Naive thymus-derived CD8-positive, alpha-beta T cell (primary cell): ENCODE results near the gene CPNE2. TPM values are rescaled to one million over a fixed set of nuclear protein-coding genes. Genes with fewer than 3 reads are reported as not detected.

Experiments
- ATAC-seq, 2 donors: fragments of 150-1000 bp; cut with Tn5 transposase in 1 of 2; sonication (Bioruptor Pico), chemical (Tn5 transposase) in 1 of 2; 1 replicate in 1 of 2; 2 replicates in 1 of 2; pipeline ENCODE4 v1.10.0; 2021; ENCODE audit warnings: mild to moderate bottlenecking in 2 of 2, moderate library complexity in 2 of 2
- POLR2A ChIA-PET: fragments of 350-600 bp; sonication (Branson Sonifier 250); formaldehyde crosslinking; loops from one replicate; lab custom pipeline; 2021; ENCODE audit warnings: antibody characterized with exemption; lab: Charles Lee
- DNase-seq, 10 donors: peaks; one replicate each; pipeline versions ENCODE4 v3.0.0 to v3.0.0-alpha.2; 2020 to 2022
- H3K27ac Mint-ChIP-seq, 10 donors: one replicate each; pipeline ENCODE4 v1.8.0; 2020 to 2022; ENCODE audit warnings: mild to moderate bottlenecking in 10 of 10, mixed read lengths in 10 of 10, moderate library complexity in 4 of 10, inconsistent platforms in 1 of 10
- H3K27me3 Mint-ChIP-seq, 5 donors: one replicate each; pipeline ENCODE4 v1.8.0; 2021 to 2022; ENCODE audit warnings: mixed read lengths in 5 of 5
- H3K36me3 Mint-ChIP-seq, 3 donors: one replicate each; pipeline ENCODE4 v1.8.0; 2020 to 2022; ENCODE audit warnings: mixed read lengths in 3 of 3, mild to moderate bottlenecking in 2 of 3, inconsistent platforms in 1 of 3
- H3K4me1 Mint-ChIP-seq, 4 donors: one replicate each; pipeline ENCODE4 v1.8.0; 2021 to 2022; ENCODE audit warnings: mixed read lengths in 4 of 4
- H3K4me3 Mint-ChIP-seq, 10 donors: one replicate each; pipeline ENCODE4 v1.8.0; 2020 to 2022; ENCODE audit warnings: mild to moderate bottlenecking in 10 of 10, mixed read lengths in 10 of 10, moderate library complexity in 6 of 10, inconsistent platforms in 1 of 10
- H3K9me3 Mint-ChIP-seq, 9 donors: one replicate each; pipeline ENCODE4 v1.8.0; 2020 to 2022; ENCODE audit warnings: mixed read lengths in 9 of 9, mild to moderate bottlenecking in 3 of 9, inconsistent platforms in 1 of 9, moderate library complexity in 1 of 9
- polyA plus RNA-seq, 3 donors: library from polyadenylated mRNA; unstranded; fragments of 300-500 nt; fragmentation: Illumina TruSeq; gene quantifications; one replicate each; pipeline ENCODE4 v1.2.3, GENCODE V29; 2021
- total RNA-seq, 8 experiments: library from RNA in 2 of 8; stranded (reverse) in 2 of 8; gene quantifications; one replicate each; pipeline ENCODE4 v1.2.3 and lab custom pipeline; 2021 to 2026

Gene CPNE2
- total and polyA plus RNA-seq, 5 experiments from 2014 or later = 9.6 to 60.4 (median 26.8) TPM

GRCh38 chr16:57140931-57141668, 48.7 kb downstream of the CPNE2 start:
- Mint-ChIP-seq H3K27ac (peak overlapping the region in 9 of 10 donors; percentile 89 to 98 (median 96)), H3K36me3 (peaks cover 0 to 26% (median 0%) of the 10 kb centered on the region in 3 donors), H3K9me3 (no peaks in the 10 kb centered on the region), H3K4me1 (peaks cover 41 to 90% (median 60%) of the 10 kb centered on the region in 4 donors), H3K27me3 (no peaks in the 10 kb centered on the region), H3K4me3 (peak overlapping the region in 8 of 10 donors; percentile 67 to 90 (median 80))
- peak in 1 of 10 donors; percentile 34 for DNase-seq
- POLR2A ChIA-PET = interaction anchor here (1.3 to 4.5 kb wide), 6 partner anchors 8 to 48 kb away, joined by 5 to 30 read pairs (median 8); partner anchors contain the start of gene CPNE2
- no peak for ATAC-seq

GRCh38 chr16:57141822-57142631, 49.6 kb downstream of the CPNE2 start:
- peak; percentile 91 to 96 for ATAC-seq
- H3K4me1 Mint-ChIP-seq = peaks cover 38 to 86% (median 57%) of the 10 kb centered on the region in 4 donors
- DNase-seq = peak in 5 of 10 donors; percentile 43 to 63 (median 52)
- H3K27ac Mint-ChIP-seq = peak overlapping the region; percentile 89 to 98 (median 96)
- H3K9me3 Mint-ChIP-seq = no peaks in the 10 kb centered on the region
- H3K4me3 Mint-ChIP-seq = peak overlapping the region; percentile 37 to 90 (median 77)
- H3K36me3 Mint-ChIP-seq = peaks cover 0 to 22% (median 0%) of the 10 kb centered on the region in 3 donors
- no peaks in the 10 kb centered on the region for H3K27me3 Mint-ChIP-seq
- POLR2A ChIA-PET = interaction anchor here (0.6 to 4.5 kb wide), 10 partner anchors 9 to 60 kb away, joined by 3 to 30 read pairs (median 4); partner anchors contain the start of genes CPNE2, PSME3IP1 and RSPRY1

- Mint-ChIP-seq H3K27me3 (no peaks in the 10 kb centered on the region), H3K4me3 (peak overlapping the region in 1 of 10 donors; percentile 45), H3K9me3 (no peaks in the 10 kb centered on the region), H3K36me3 (peaks cover 0 to 20% (median 4%) of the 10 kb centered on the region in 3 donors), H3K4me1 (peaks cover 38 to 88% (median 57%) of the 10 kb centered on the region in 4 donors), H3K27ac (peak overlapping the region; percentile 34 to 98 (median 78))
- no peak for DNase-seq
- ATAC-seq = no peak
- POLR2A ChIA-PET = interaction anchor here (0.6 to 4.5 kb wide), 12 partner anchors 9 to 61 kb away, joined by 3 to 30 read pairs (median 4); partner anchors contain the start of genes PSME3IP1 and RSPRY1
Observed at GRCh38 chr16:57143149-57143921, 51.0 kb downstream of the CPNE2 start.

- Mint-ChIP-seq H3K4me3 (peak overlapping the region in 1 of 10 donors; percentile 22), H3K4me1 (peaks cover 34 to 81% (median 52%) of the 10 kb centered on the region in 4 donors), H3K27ac (peak overlapping the region in 8 of 10 donors; percentile 35 to 96 (median 72)), H3K36me3 (peaks cover 0 to 22% (median 4%) of the 10 kb centered on the region in 3 donors), H3K27me3 (no peaks in the 10 kb centered on the region), H3K9me3 (no peaks in the 10 kb centered on the region)
- ATAC-seq (no peak), DNase-seq (no peak)
- POLR2A ChIA-PET = interaction anchor here (0.6 to 4.5 kb wide), 5 partner anchors 8 to 153 kb away, joined by 4 to 30 read pairs (median 4); partner anchors contain the start of genes PSME3IP1 and RSPRY1
Observed at GRCh38 chr16:57144027-57144426, 51.6 kb downstream of the CPNE2 start.

- no peaks in the 10 kb centered on the region for H3K9me3 Mint-ChIP-seq
- H3K4me3 Mint-ChIP-seq = no peak overlapping the region
- POLR2A ChIA-PET = interaction anchor here (1.2 to 4.5 kb wide), 2 partner anchors 12 to 62 kb away, joined by 3 to 30 read pairs; no protein-coding TSS in a partner anchor
- H3K27me3 Mint-ChIP-seq = no peaks in the 10 kb centered on the region
- ATAC-seq = no peak
- H3K27ac Mint-ChIP-seq = peak overlapping the region in 4 of 10 donors; percentile 3 to 61 (median 19)
- no peak for DNase-seq
- H3K36me3 Mint-ChIP-seq = peaks cover 0 to 25% (median 4%) of the 10 kb centered on the region in 3 donors
- H3K4me1 Mint-ChIP-seq = peaks cover 29 to 68% (median 40%) of the 10 kb centered on the region in 4 donors
Observed at GRCh38 chr16:57145046-57146021, 53.0 kb downstream of the CPNE2 start.

GRCh38 chr16:57146040-57146647, 53.8 kb downstream of the CPNE2 start:
- Mint-ChIP-seq H3K9me3 (no peaks in the 10 kb centered on the region), H3K36me3 (peaks cover 0 to 25% (median 4%) of the 10 kb centered on the region in 3 donors), H3K4me1 (peaks cover 27 to 60% (median 36%) of the 10 kb centered on the region in 4 donors), H3K4me3 (no peak overlapping the region), H3K27me3 (no peaks in the 10 kb centered on the region), H3K27ac (peak overlapping the region in 3 of 10 donors; percentile 16 to 63 (median 31))
- no peak for DNase-seq
- no peak for ATAC-seq
- POLR2A ChIA-PET = no interaction called here

GRCh38 chr16:57146735-57147134, 54.4 kb downstream of the CPNE2 start:
- H3K27ac Mint-ChIP-seq = peak overlapping the region in 4 of 10 donors; percentile 16 to 70 (median 52)
- H3K4me1 Mint-ChIP-seq = peaks cover 25 to 56% (median 33%) of the 10 kb centered on the region in 4 donors
- no peaks in the 10 kb centered on the region for H3K9me3 Mint-ChIP-seq
- H3K27me3 Mint-ChIP-seq = no peaks in the 10 kb centered on the region
- POLR2A ChIA-PET = no interaction called here
- ATAC-seq (no peak), DNase-seq (no peak)
- H3K4me3 Mint-ChIP-seq = no peak overlapping the region
- H3K36me3 Mint-ChIP-seq = peaks cover 0 to 25% (median 4%) of the 10 kb centered on the region in 3 donors

- H3K4me3 Mint-ChIP-seq = peak overlapping the region in 3 of 10 donors; percentile 12 to 41 (median 15)
- H3K27ac Mint-ChIP-seq = peak overlapping the region in 8 of 10 donors; percentile 48 to 83 (median 70)
- DNase-seq (no peak), ATAC-seq (no peak)
- H3K36me3 Mint-ChIP-seq = peaks cover 0 to 29% (median 6%) of the 10 kb centered on the region in 3 donors
- H3K27me3 Mint-ChIP-seq = no peaks in the 10 kb centered on the region
- no peaks in the 10 kb centered on the region for H3K9me3 Mint-ChIP-seq
- POLR2A ChIA-PET = interaction anchor here (0.6 kb wide), 1 partner anchor 33 kb away, joined by 3 read pairs; no protein-coding TSS in a partner anchor
- peaks cover 21 to 56% (median 33%) of the 10 kb centered on the region in 4 donors for H3K4me1 Mint-ChIP-seq
Observed at GRCh38 chr16:57147381-57148221, 55.2 kb downstream of the CPNE2 start.

GRCh38 chr16:57148481-57148880, 56.1 kb downstream of the CPNE2 start:
- H3K4me3 Mint-ChIP-seq = no peak overlapping the region
- POLR2A ChIA-PET = no interaction called here
- H3K27me3 Mint-ChIP-seq = no peaks in the 10 kb centered on the region
- peak overlapping the region in 7 of 10 donors; percentile 8 to 83 (median 46) for H3K27ac Mint-ChIP-seq
- DNase-seq (no peak), ATAC-seq (no peak)
- peaks cover 4 to 38% (median 9%) of the 10 kb centered on the region in 3 donors for H3K36me3 Mint-ChIP-seq
- H3K9me3 Mint-ChIP-seq = no peaks in the 10 kb centered on the region
- peaks cover 21 to 55% (median 30%) of the 10 kb centered on the region in 4 donors for H3K4me1 Mint-ChIP-seq
